Adrenal gland (tissue), 5 donors: ENCODE data around the gene MYH7.

Experiments used
- POLR2A ChIP-seq, 2 donors: fragments of 450-650 bp; IDR thresholded peaks; one replicate each; pipeline ENCODE4 v1.6.1; 2017; ENCODE audit warnings: antibody characterized with exemption in 2 of 2, mild to moderate bottlenecking in 2 of 2, moderate library complexity in 1 of 2
- TF ChIP-seq, protein P1 (sequence below), 6 experiments: fragments of 450-650 bp in 4 of 6; fragments of 200-600 bp in 2 of 6; sonication (generic) in 1 of 6; IDR thresholded peaks; 1 replicate in 5 of 6; 2 replicates in 1 of 6; pipeline versions ENCODE4 v1.5.1 to v1.8.0; 2016 to 2021; ENCODE audit warnings: antibody characterized with exemption in 6 of 6, mild to moderate bottlenecking in 2 of 6, moderate library complexity in 1 of 6
- donor health status: DM: no; HTN: no; CAD: no.

DNA sequence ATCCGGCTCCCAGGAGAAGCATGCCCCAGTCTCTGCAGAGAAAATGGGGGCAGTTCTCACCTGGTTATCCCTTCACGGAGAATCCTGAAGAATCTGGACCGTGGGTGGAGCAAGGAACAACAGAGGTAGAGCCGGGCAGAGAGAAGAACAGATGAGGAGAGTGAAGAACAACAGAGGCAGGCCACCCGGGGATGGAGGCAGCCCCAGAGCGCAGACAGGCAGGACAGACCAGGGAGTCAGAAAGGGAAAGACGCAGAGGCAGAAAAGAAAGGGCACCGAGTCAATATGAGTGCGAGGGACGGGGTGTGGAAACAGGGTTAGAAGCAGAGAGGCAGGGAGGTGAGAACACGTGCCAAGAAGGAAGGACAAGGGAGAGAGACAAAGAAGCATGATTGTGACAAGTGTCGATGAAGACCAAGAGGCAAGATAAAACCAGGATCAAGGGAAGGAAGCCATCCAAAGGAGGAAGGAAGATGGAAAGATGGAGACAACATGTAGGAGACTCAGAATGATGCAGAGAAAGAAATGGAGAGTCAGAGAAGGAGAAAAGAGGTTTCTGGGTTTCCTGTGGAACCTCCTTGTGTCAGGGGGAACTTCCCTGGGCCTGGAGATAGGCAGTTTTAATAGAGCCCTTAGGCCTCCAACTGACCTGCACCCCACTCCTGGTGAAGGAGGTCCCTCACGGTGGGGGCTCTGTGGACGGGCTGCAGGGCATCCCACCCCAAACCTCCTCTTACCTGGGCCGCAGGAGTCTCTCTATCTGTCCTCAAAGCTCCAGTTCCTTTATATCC lies 27.7 kb downstream of the MYH7 start, which contains the start of gene MYH6:
- TF ChIP-seq, protein P1, sequence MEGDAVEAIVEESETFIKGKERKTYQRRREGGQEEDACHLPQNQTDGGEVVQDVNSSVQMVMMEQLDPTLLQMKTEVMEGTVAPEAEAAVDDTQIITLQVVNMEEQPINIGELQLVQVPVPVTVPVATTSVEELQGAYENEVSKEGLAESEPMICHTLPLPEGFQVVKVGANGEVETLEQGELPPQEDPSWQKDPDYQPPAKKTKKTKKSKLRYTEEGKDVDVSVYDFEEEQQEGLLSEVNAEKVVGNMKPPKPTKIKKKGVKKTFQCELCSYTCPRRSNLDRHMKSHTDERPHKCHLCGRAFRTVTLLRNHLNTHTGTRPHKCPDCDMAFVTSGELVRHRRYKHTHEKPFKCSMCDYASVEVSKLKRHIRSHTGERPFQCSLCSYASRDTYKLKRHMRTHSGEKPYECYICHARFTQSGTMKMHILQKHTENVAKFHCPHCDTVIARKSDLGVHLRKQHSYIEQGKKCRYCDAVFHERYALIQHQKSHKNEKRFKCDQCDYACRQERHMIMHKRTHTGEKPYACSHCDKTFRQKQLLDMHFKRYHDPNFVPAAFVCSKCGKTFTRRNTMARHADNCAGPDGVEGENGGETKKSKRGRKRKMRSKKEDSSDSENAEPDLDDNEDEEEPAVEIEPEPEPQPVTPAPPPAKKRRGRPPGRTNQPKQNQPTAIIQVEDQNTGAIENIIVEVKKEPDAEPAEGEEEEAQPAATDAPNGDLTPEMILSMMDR (IDR thresholded peaks at IDR 0.05): no peak
- TF ChIP-seq POLR2A (IDR thresholded peaks at IDR 0.05): no peak
